HepG2 (cell line): Measurements from ENCODE around the gene ADGRF1. TPM values are rescaled to one million over a fixed set of nuclear protein-coding genes. Genes with fewer than 3 reads are reported as not detected.

Experiments used
- AKAP8 ChIP-seq: sonication (generic); formaldehyde crosslinking; IDR thresholded peaks from 2 replicates; pipeline ENCODE4 v1.5.1; 2020; ENCODE audit warnings: mild to moderate bottlenecking, missing genetic modification reagents
- FOXM1 ChIP-seq: sonication (generic); formaldehyde crosslinking; IDR thresholded peaks from 2 replicates; pipeline ENCODE4 v1.5.0; 2020; ENCODE audit warnings: missing genetic modification reagents
- HES4 ChIP-seq: sonication (generic); formaldehyde crosslinking; IDR thresholded peaks from 2 replicates; pipeline ENCODE4 v1.9.0; 2021; ENCODE audit warnings: mild to moderate bottlenecking, missing genetic modification reagents, borderline replicate concordance
- HOXD1 ChIP-seq: sonication (generic); formaldehyde crosslinking; IDR thresholded peaks from 2 replicates; pipeline ENCODE4 v1.5.0; 2020; ENCODE audit warnings: missing genetic modification reagents
- ISX ChIP-seq: sonication (generic); formaldehyde crosslinking; conservative IDR thresholded peaks from 2 replicates; pipeline ENCODE4 v1.5.0; 2020; ENCODE audit warnings: missing genetic modification reagents
- MTF2 ChIP-seq: sonication (generic); formaldehyde crosslinking; IDR thresholded peaks from 2 replicates; pipeline ENCODE4 v1.5.0; 2020; ENCODE audit warnings: missing genetic modification reagents, borderline replicate concordance
- MYC ChIP-seq: sonication (generic); formaldehyde crosslinking; IDR thresholded peaks from 2 replicates; pipeline ENCODE4 v1.9.0; 2021; ENCODE audit warnings: missing genetic modification reagents, borderline replicate concordance
- RNF219 ChIP-seq: sonication (generic); formaldehyde crosslinking; IDR thresholded peaks from 2 replicates; pipeline ENCODE4 v1.5.0; 2020; ENCODE audit warnings: mild to moderate bottlenecking, missing genetic modification reagents
- SALL2 ChIP-seq: sonication (generic); formaldehyde crosslinking; IDR thresholded peaks from 2 replicates; pipeline ENCODE4 v1.8.1; 2023; ENCODE audit warnings: mild to moderate bottlenecking, missing genetic modification reagents, inconsistent platforms
- SKI ChIP-seq: fragments of 450-650 bp; IDR thresholded peaks from one replicate; pipeline ENCODE4 v1.6.1; 2018; ENCODE audit warnings: mild to moderate bottlenecking; ENCODE audit not compliant: partially characterized antibody
- SMAD9 ChIP-seq: sonication (generic); formaldehyde crosslinking; IDR thresholded peaks from 2 replicates; pipeline ENCODE4 v1.5.1; 2020; ENCODE audit warnings: mild to moderate bottlenecking, missing genetic modification reagents
- SYNCRIP ChIP-seq: fragments of 200-400 bp; formaldehyde crosslinking; IDR thresholded peaks from 2 replicates; pipeline ENCODE4 v1.6.1; 2018; ENCODE audit warnings: mild to moderate bottlenecking, low read depth, low read length; ENCODE audit not compliant: insufficient read depth
- ZBTB38 ChIP-seq: sonication (generic); formaldehyde crosslinking; IDR thresholded peaks from 2 replicates; pipeline ENCODE4 v1.5.1; 2020; ENCODE audit warnings: mild to moderate bottlenecking, missing genetic modification reagents
- ZFP37 ChIP-seq: sonication (generic); formaldehyde crosslinking; IDR thresholded peaks from 2 replicates; pipeline ENCODE4 v1.4.0; 2020; ENCODE audit warnings: missing genetic modification reagents, borderline replicate concordance
- ZFP82 ChIP-seq: sonication (generic); formaldehyde crosslinking; IDR thresholded peaks from 2 replicates; pipeline ENCODE4 v1.5.1; 2020; ENCODE audit warnings: mild to moderate bottlenecking, missing genetic modification reagents, borderline replicate concordance
- ZMYM3 ChIP-seq: sonication (generic); formaldehyde crosslinking; IDR thresholded peaks from 2 replicates; pipeline ENCODE4 v1.5.1; 2020; ENCODE audit warnings: mild to moderate bottlenecking, missing genetic modification reagents
- ZNF891 ChIP-seq: sonication (generic); formaldehyde crosslinking; IDR thresholded peaks from 2 replicates; pipeline ENCODE4 v1.5.0; 2020; ENCODE audit warnings: mild to moderate bottlenecking, missing genetic modification reagents
- polyA plus RNA-seq, 8 experiments: library from polyadenylated mRNA; depleted of rRNA in 3 of 8; stranded (reverse) in 7 of 8; unstranded in 1 of 8; fragments of >200 nt; fragmentation: Illumina TruSeq in 4 of 8; extraction: Trizol in 4 of 8; gene quantifications; 2 replicates each; pipeline versions ENCODE4 v1.2.1 to v1.2.3, GENCODE V29; 2011 to 2016; ENCODE audit warnings: low read depth in 4 of 8, missing spikeins in 1 of 8, mixed read lengths in 1 of 8; ENCODE audit not compliant: insufficient read depth in 1 of 8
- total RNA-seq, 5 experiments: library from RNA; depleted of rRNA; stranded (reverse); fragments of >200 nt; fragmentation: Illumina TruSeq; extraction: Trizol; gene quantifications; 2 replicates each; pipeline ENCODE4 v1.2.3, GENCODE V29; 2016; ENCODE audit warnings: low read depth in 1 of 5
- TF ChIP-seq, protein P1 (sequence below), 2 experiments: fragments of 450-650 bp in 1 of 2; sonication (generic) in 1 of 2; formaldehyde crosslinking; IDR thresholded peaks; 2 replicates each; pipeline versions ENCODE4 v1.5.0 to v1.8.0; 2020 to 2022; ENCODE audit warnings: mild to moderate bottlenecking in 1 of 2, missing genetic modification reagents in 1 of 2
- TF ChIP-seq, protein P2 (sequence below): sonication (generic); formaldehyde crosslinking; IDR thresholded peaks from 2 replicates; pipeline ENCODE4 v1.4.0; 2020; ENCODE audit warnings: missing genetic modification reagents, mild to moderate bottlenecking, borderline replicate concordance
- TF ChIP-seq, protein P3 (sequence below): sonication (generic); formaldehyde crosslinking; IDR thresholded peaks from 2 replicates; pipeline ENCODE4 v1.4.0; 2020; ENCODE audit warnings: missing genetic modification reagents

The ADGRF1 gene
- total and polyA plus RNA-seq, 2 of the 13 experiments (the other 11 are each of a cell fraction or from before 2014, with no cell fraction given) = not detected

DNA sequence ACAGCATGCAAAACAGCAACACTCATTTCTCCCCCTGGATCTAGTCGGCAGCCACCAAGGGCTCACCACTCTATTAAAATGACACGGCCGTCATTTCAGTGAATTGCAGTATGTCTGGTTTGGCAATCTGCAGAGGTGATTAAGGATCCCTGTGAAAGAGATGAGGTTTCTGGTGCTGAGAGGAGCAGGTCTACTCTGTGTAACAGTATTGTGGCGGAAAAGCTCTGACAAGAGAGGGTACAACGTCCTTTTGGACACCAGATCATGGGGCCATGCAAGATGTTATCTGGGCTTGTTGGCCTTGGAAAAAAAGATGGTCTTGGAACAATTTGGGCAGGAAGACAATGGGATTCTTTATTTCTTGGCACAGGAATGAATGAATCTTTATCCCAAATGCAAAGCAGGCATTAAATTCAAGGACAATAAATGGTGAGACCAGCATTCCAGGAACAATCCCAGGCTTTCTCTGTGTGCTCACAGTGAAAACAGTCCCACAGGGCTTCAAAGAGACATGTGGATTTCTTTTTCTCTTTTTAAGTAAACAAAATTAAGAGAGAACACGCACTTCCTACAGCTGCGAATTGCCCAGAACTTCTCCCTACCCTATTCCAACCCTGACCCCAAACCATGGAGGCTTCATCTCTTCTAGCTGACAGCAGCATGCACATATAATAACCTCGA is 33.7 kb upstream of the ADGRF1 start (continued):
- TF ChIP-seq ZFP37 (CRISPR knock-in tag) = no peak
- no peak for TF ChIP-seq ISX
- no peak for TF ChIP-seq FOXM1 (CRISPR knock-in tag)
- TF ChIP-seq MYC (CRISPR knock-in tag) = peak; percentile 53; the same call in 1 of the 2 replicates
- TF ChIP-seq, protein P1, sequence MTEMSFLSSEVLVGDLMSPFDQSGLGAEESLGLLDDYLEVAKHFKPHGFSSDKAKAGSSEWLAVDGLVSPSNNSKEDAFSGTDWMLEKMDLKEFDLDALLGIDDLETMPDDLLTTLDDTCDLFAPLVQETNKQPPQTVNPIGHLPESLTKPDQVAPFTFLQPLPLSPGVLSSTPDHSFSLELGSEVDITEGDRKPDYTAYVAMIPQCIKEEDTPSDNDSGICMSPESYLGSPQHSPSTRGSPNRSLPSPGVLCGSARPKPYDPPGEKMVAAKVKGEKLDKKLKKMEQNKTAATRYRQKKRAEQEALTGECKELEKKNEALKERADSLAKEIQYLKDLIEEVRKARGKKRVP (CRISPR knock-in tag; IDR thresholded peaks at IDR 0.05) = peak in 1 of 2 experiments; percentile 88; a peak in 2 of 4 replicates
- peak; percentile 49; the same call in 1 of the 2 replicates for TF ChIP-seq SALL2 (CRISPR knock-in tag)
- no peak for TF ChIP-seq RNF219
- no peak for TF ChIP-seq ZFP82
- peak; percentile 35; the same call in 1 of the 2 replicates for TF ChIP-seq AKAP8 (CRISPR knock-in tag)
- TF ChIP-seq ZMYM3 (CRISPR knock-in tag) = peak; percentile 72
- TF ChIP-seq SKI = peak; percentile 41
- no peak; the same call in 1 of the 2 replicates for TF ChIP-seq HOXD1 (CRISPR knock-in tag)
- no peak for TF ChIP-seq MTF2 (CRISPR knock-in tag)
- TF ChIP-seq, protein P2, sequence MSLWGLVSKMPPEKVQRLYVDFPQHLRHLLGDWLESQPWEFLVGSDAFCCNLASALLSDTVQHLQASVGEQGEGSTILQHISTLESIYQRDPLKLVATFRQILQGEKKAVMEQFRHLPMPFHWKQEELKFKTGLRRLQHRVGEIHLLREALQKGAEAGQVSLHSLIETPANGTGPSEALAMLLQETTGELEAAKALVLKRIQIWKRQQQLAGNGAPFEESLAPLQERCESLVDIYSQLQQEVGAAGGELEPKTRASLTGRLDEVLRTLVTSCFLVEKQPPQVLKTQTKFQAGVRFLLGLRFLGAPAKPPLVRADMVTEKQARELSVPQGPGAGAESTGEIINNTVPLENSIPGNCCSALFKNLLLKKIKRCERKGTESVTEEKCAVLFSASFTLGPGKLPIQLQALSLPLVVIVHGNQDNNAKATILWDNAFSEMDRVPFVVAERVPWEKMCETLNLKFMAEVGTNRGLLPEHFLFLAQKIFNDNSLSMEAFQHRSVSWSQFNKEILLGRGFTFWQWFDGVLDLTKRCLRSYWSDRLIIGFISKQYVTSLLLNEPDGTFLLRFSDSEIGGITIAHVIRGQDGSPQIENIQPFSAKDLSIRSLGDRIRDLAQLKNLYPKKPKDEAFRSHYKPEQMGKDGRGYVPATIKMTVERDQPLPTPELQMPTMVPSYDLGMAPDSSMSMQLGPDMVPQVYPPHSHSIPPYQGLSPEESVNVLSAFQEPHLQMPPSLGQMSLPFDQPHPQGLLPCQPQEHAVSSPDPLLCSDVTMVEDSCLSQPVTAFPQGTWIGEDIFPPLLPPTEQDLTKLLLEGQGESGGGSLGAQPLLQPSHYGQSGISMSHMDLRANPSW (CRISPR knock-in tag) = peak; percentile 62; the same call in 1 of the 2 replicates
- no peak for TF ChIP-seq SYNCRIP
- no peak for TF ChIP-seq ZNF891 (CRISPR knock-in tag)
- TF ChIP-seq, protein P3, sequence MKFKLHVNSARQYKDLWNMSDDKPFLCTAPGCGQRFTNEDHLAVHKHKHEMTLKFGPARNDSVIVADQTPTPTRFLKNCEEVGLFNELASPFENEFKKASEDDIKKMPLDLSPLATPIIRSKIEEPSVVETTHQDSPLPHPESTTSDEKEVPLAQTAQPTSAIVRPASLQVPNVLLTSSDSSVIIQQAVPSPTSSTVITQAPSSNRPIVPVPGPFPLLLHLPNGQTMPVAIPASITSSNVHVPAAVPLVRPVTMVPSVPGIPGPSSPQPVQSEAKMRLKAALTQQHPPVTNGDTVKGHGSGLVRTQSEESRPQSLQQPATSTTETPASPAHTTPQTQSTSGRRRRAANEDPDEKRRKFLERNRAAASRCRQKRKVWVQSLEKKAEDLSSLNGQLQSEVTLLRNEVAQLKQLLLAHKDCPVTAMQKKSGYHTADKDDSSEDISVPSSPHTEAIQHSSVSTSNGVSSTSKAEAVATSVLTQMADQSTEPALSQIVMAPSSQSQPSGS (CRISPR knock-in tag) = peak; percentile 87
- TF ChIP-seq HES4 = no peak
- TF ChIP-seq ZBTB38 (CRISPR knock-in tag) = no peak
- no peak for TF ChIP-seq SMAD9
